Panc1 (cell line): ENCODE results near the gene PHACTR2. TPM values are rescaled to one million over a fixed set of nuclear protein-coding genes. Genes with fewer than 3 reads are reported as not detected.

Experiments used
- ATAC-seq: fragments of 200-7000 bp; cut with Tn5 transposase; 2 replicates; pipeline ENCODE4 v1.9.1; 2020; ENCODE audit warnings: mild to moderate bottlenecking, moderate library complexity
- BruUV-seq: library from RNA; stranded (reverse); fragments of 400-500 nt; replicated peaks from 2 replicates; lab custom pipeline; 2021; lab: Mats Ljungman, UMichigan
- CTCF ChIA-PET: fragments of 300-600 bp; sonication (Branson Sonifier 250); formaldehyde crosslinking; loops from one replicate; lab custom pipeline; 2022; ENCODE audit warnings: antibody characterized with exemption; lab: Charles Lee
- POLR2A ChIA-PET: fragments of 300-600 bp; sonication (Branson Sonifier 250); formaldehyde crosslinking; loops from one replicate; lab custom pipeline; 2022; ENCODE audit warnings: antibody characterized with exemption; lab: Charles Lee
- DNase-seq: peaks from one replicate; pipeline ENCODE4 v3.0.0-alpha.2; 2010; ENCODE audit warnings: low read depth, low spot score
- H3K27ac ChIP-seq: 2 replicates; pipeline ENCODE4 v1.5.1; 2011; ENCODE audit warnings: mild to moderate bottlenecking, low read length, inconsistent platforms
- H3K27me3 ChIP-seq: fragments of 200-500 bp; sonication (Bioruptor generic); 2 replicates; pipeline ENCODE4 v1.6.0; 2014; ENCODE audit warnings: low read length, inconsistent platforms; ENCODE audit not compliant: control insufficient read depth, insufficient read depth
- H3K36me3 ChIP-seq: fragments of 200-500 bp; sonication (Bioruptor generic); 2 replicates; pipeline ENCODE4 v1.5.1; 2014; ENCODE audit warnings: inconsistent platforms, mild to moderate bottlenecking, low read length, moderate library complexity; ENCODE audit not compliant: control insufficient read depth, insufficient read depth
- H3K4me1 ChIP-seq: 2 replicates; pipeline ENCODE4 v1.5.1; 2011; ENCODE audit warnings: inconsistent platforms, mild to moderate bottlenecking, low read length, moderate library complexity; ENCODE audit not compliant: control insufficient read depth, insufficient read depth
- H3K4me3 ChIP-seq, 2 experiments: 2 replicates each; pipeline ENCODE4 v1.5.1; 2011 to 2012; ENCODE audit warnings: low read depth in 2 of 2, low read length in 2 of 2, mild to moderate bottlenecking in 2 of 2, inconsistent platforms in 1 of 2, moderate library complexity in 1 of 2
- H3K9me3 ChIP-seq: fragments of 200-500 bp; sonication (Bioruptor generic); 2 replicates; pipeline ENCODE4 v1.5.1; 2014; ENCODE audit warnings: low read depth, mild to moderate bottlenecking, inconsistent platforms, low read length, moderate library complexity; ENCODE audit not compliant: control insufficient read depth, insufficient read depth
- CTCF ChIP-seq: fragments of 450-650 bp; IDR thresholded peaks from 2 replicates; pipeline ENCODE4 v1.5.1; 2017; ENCODE audit warnings: mild to moderate bottlenecking
- POLR2AphosphoS5 ChIP-seq: IDR thresholded peaks from 2 replicates; pipeline ENCODE4 v1.6.1; 2012; ENCODE audit warnings: mild to moderate bottlenecking, low read depth, low read length, moderate library complexity
- REST ChIP-seq, 2 experiments: IDR thresholded peaks; 2 replicates each; pipeline ENCODE4 v1.6.1; 2011 to 2012; ENCODE audit warnings: low read depth in 2 of 2, control low read depth in 1 of 2, low read length in 1 of 2, mild to moderate bottlenecking in 1 of 2, moderate library complexity in 1 of 2; ENCODE audit not compliant: insufficient read depth in 1 of 2
- SIN3A ChIP-seq: IDR thresholded peaks from 2 replicates; pipeline ENCODE4 v1.6.1; 2012; ENCODE audit warnings: low read depth, mild to moderate bottlenecking, low read length, moderate library complexity, borderline replicate concordance; ENCODE audit not compliant: insufficient read depth
- TCF7L2 ChIP-seq: IDR thresholded peaks from 2 replicates; pipeline ENCODE4 v1.6.1; 2011; ENCODE audit warnings: mild to moderate bottlenecking, low read depth, low read length, inconsistent platforms
- in situ Hi-C: cut with HindIII; loops from 2 replicates; pipeline ENCODE4 v1.10.0; 2016; ENCODE audit warnings: low sequenced_read_pairs, low pct_unique_long_range_greater_than_20kb
- intact Hi-C: fragments of 100-400 bp; cut with micrococcal nuclease; formaldehyde crosslinking; loops from one replicate; pipeline ENCODE4 v1.10.0; 2022; ENCODE audit not compliant: unreplicated experiment
- total RNA-seq: library from RNA; stranded (reverse); gene quantifications from one replicate; pipeline ENCODE4 v1.2.1, GENCODE V29; 2021; ENCODE audit not compliant: unreplicated experiment

PHACTR2 gene
- total RNA-seq, 1 experiment from 2014 or later = 59.9 TPM

GRCh38 chr6:143656026-143656425 lies 21.7 kb upstream of the PHACTR2 start:
- in situ Hi-C loops = no loop called here
- BruUV-seq = no TSS peak
- no peak for ATAC-seq
- Histone ChIP-seq H3K27me3 (no peaks in the 10 kb centered on the region), H3K9me3 (no peaks in the 10 kb centered on the region; the same call in 1 of the 2 replicates), H3K27ac (no peak overlapping the region), H3K36me3 (no peaks in the 10 kb centered on the region), H3K4me1 (0 out of 2 replicates have a peak, but pooled peaks cover 7% of the 10 kb centered on the region), H3K4me3 (no peak overlapping the region)
- no peak for DNase-seq
- ChIA-PET CTCF (no interaction called here), POLR2A (no interaction called here)
- no peak for TF ChIP-seq POLR2AphosphoS5
- no peak for TF ChIP-seq SIN3A
- no peak for TF ChIP-seq REST (IDR thresholded peaks at IDR 0.05; ENCODE audit: insufficient read depth in 1 of 2, low read depth in 2 of 2, low read length in 1 of 2)
- no peak for TF ChIP-seq TCF7L2
- no peak for TF ChIP-seq CTCF
- intact Hi-C loops = no loop called here

GRCh38 chr6:143657809-143658208 lies 20.0 kb upstream of the PHACTR2 start:
- no peak overlapping the region for H3K4me3 ChIP-seq
- intact Hi-C loops = no loop called here
- in situ Hi-C loops = no loop called here

More at GRCh38 chr6:143657809-143658208, 20.0 kb upstream of the PHACTR2 start:
- no peaks in the 10 kb centered on the region for H3K36me3 ChIP-seq
- DNase-seq (no peak), ATAC-seq (no peak)
- TF ChIP-seq REST (IDR thresholded peaks at IDR 0.05; ENCODE audit: insufficient read depth in 1 of 2, low read depth in 2 of 2, low read length in 1 of 2) (no peak), TCF7L2 (no peak), CTCF (no peak), SIN3A (no peak), POLR2AphosphoS5 (no peak)
- ChIA-PET CTCF (no interaction called here), POLR2A (no interaction called here)
- no peak overlapping the region for H3K27ac ChIP-seq
- BruUV-seq = no TSS peak
- H3K4me1 ChIP-seq = 0 out of 2 replicates have a peak, but pooled peaks cover 4% of the 10 kb centered on the region
- no peaks in the 10 kb centered on the region; the same call in 1 of the 2 replicates for H3K9me3 ChIP-seq
- H3K27me3 ChIP-seq = no peaks in the 10 kb centered on the region
